DOHH2 (cell line): ENCODE measurements around the gene ADCY10.

ENCODE experiments used
- H3F3A ChIP-seq: fragments of 200-600 bp; sonication (generic), shearing (Covaris generic); 2 replicates; pipeline ENCODE4 v1.6.0; 2016; ENCODE audit warnings: antibody characterized with exemption, mild to moderate bottlenecking; ENCODE audit not compliant: control insufficient read depth, insufficient read depth
- H3K27ac ChIP-seq: fragments of 200-600 bp; sonication (generic); 2 replicates; pipeline ENCODE4 v1.5.1; 2014; ENCODE audit warnings: low read depth, mild to moderate bottlenecking, low read length, moderate library complexity
- H3K27me3 ChIP-seq: fragments of 200-600 bp; sonication (generic); 2 replicates; pipeline ENCODE4 v1.6.1; 2014; ENCODE audit warnings: mild to moderate bottlenecking, low read length, mixed read lengths; ENCODE audit not compliant: control insufficient read depth
- H3K36me3 ChIP-seq: fragments of 200-600 bp; sonication (generic); 2 replicates; pipeline ENCODE4 v1.6.1; 2014; ENCODE audit warnings: mild to moderate bottlenecking, low read length, moderate library complexity, mixed read lengths; ENCODE audit not compliant: control insufficient read depth
- H3K4me1 ChIP-seq: fragments of 200-600 bp; sonication (generic); 2 replicates; pipeline ENCODE4 v1.6.1; 2014; ENCODE audit warnings: mild to moderate bottlenecking, low read length, mixed read lengths; ENCODE audit not compliant: control insufficient read depth
- H3K4me2 ChIP-seq: fragments of 200-600 bp; sonication (generic); 2 replicates; pipeline ENCODE4 v1.6.0; 2014; ENCODE audit warnings: mild to moderate bottlenecking, low read length, moderate library complexity
- H3K4me3 ChIP-seq: fragments of 200-600 bp; sonication (generic); 2 replicates; pipeline ENCODE4 v1.5.1; 2014; ENCODE audit warnings: mild to moderate bottlenecking, low read length, mixed read lengths
- H3K79me2 ChIP-seq: fragments of 200-600 bp; sonication (generic); 2 replicates; pipeline ENCODE4 v1.6.1; 2014; ENCODE audit warnings: mild to moderate bottlenecking, low read length, mixed read lengths; ENCODE audit not compliant: control insufficient read depth
- H3K9me2 ChIP-seq: fragments of 200-600 bp; sonication (generic); replicated peaks from 2 replicates; pipeline ENCODE4 v1.6.1; 2014; ENCODE audit warnings: mild to moderate bottlenecking, low read length, mixed read lengths; ENCODE audit not compliant: control insufficient read depth
- H3K9me3 ChIP-seq: fragments of 200-600 bp; sonication (generic); 2 replicates; pipeline ENCODE4 v1.6.1; 2014; ENCODE audit warnings: antibody characterized with exemption, low read length, mixed read lengths; ENCODE audit not compliant: control insufficient read depth, insufficient read depth
- H4K20me1 ChIP-seq: fragments of 200-600 bp; sonication (generic); 2 replicates; pipeline ENCODE4 v1.6.0; 2014; ENCODE audit warnings: low read depth, mild to moderate bottlenecking, antibody characterized with exemption, low read length, moderate library complexity; ENCODE audit not compliant: control insufficient read depth, insufficient read depth
- EZH2phosphoT487 ChIP-seq: fragments of 200-600 bp; sonication (generic); IDR thresholded peaks from 2 replicates; pipeline ENCODE4 v1.6.1; 2017; ENCODE audit warnings: borderline replicate concordance, mild to moderate bottlenecking, antibody characterized with exemption, low read length, moderate library complexity, mixed read lengths
- TF ChIP-seq, protein P1 (sequence below): fragments of 200-600 bp; sonication (generic); IDR thresholded peaks from one replicate; pipeline ENCODE4 v1.5.1; 2014; ENCODE audit warnings: antibody characterized with exemption, mild to moderate bottlenecking, low read depth, low read length; ENCODE audit not compliant: poor library complexity, severe bottlenecking

The ADCY10 gene

DNA sequence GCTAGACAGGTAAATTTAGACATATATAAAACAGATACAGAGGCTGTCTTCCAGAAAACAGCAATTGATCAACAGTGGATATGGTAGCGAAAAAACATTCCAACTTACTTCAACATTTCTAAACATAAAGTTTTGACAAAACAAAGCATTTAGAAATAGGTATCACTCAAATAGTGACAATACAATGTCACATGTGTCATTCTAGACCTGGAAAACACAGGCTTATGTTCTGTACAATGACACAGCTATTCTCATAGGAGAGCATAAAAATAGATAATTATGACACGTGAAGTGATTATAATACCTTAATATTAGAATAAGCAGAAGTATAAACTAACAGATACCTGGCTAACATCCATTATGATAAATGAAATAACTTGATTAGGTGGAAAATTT, 14.5 kb upstream of the ADCY10 start:
- TF ChIP-seq, protein P1, sequence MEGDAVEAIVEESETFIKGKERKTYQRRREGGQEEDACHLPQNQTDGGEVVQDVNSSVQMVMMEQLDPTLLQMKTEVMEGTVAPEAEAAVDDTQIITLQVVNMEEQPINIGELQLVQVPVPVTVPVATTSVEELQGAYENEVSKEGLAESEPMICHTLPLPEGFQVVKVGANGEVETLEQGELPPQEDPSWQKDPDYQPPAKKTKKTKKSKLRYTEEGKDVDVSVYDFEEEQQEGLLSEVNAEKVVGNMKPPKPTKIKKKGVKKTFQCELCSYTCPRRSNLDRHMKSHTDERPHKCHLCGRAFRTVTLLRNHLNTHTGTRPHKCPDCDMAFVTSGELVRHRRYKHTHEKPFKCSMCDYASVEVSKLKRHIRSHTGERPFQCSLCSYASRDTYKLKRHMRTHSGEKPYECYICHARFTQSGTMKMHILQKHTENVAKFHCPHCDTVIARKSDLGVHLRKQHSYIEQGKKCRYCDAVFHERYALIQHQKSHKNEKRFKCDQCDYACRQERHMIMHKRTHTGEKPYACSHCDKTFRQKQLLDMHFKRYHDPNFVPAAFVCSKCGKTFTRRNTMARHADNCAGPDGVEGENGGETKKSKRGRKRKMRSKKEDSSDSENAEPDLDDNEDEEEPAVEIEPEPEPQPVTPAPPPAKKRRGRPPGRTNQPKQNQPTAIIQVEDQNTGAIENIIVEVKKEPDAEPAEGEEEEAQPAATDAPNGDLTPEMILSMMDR = no peak
- TF ChIP-seq EZH2phosphoT487 = no peak
- no peaks in the 10 kb centered on the region for H4K20me1 ChIP-seq
- no peak overlapping the region for H3K4me2 ChIP-seq
- no peaks in the 10 kb centered on the region for H3K27me3 ChIP-seq
- H3F3A ChIP-seq = no peaks in the 10 kb centered on the region
- H3K4me1 ChIP-seq = peaks cover 73% of the 10 kb centered on the region
- H3K27ac ChIP-seq = no peak overlapping the region
- peaks cover 76% of the 10 kb centered on the region for H3K79me2 ChIP-seq
- no peaks in the 10 kb centered on the region for H3K9me2 ChIP-seq
- H3K9me3 ChIP-seq = no peaks in the 10 kb centered on the region
- no peak overlapping the region for H3K4me3 ChIP-seq
- H3K36me3 ChIP-seq = peaks cover 3% of the 10 kb centered on the region

DNA sequence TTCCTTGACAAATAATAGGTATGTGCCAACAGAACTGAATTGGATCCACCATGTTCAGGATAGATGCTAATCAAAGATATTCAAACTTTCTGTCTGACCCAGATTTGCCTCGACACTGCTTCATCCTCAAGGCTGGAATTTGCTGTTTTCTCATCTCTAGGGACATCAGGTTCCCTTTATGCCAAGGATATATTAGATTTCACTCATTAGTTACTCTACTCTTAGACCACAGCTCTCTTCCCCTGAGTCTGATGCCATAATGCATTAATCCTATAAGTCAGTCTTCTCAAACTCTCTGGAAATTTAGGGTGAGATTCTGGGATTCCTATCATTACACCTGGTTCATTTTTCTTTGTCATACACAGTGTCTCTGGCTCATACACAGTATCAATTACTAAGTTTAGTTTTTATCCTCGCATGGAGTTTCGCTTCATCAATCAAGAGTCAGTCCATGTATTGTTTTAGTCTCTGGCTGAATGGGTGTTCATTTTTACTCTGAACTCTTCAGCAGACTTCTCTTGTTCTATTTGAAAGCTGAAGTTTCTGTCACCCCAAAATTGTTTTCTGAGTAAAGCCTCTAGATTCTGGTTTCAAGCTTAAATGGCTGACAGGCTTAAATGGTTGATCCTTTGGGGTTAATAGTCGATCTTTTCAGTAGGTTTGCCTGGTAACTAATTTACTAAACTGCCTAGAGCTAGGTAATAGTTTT, 13.3 kb upstream of the ADCY10 start:
- H3K4me1 ChIP-seq = peaks cover 82% of the 10 kb centered on the region
- H3K27ac ChIP-seq = no peak overlapping the region
- peak overlapping the region; percentile 13 for H3K4me2 ChIP-seq
- peaks cover 64% of the 10 kb centered on the region for H3K79me2 ChIP-seq
- H4K20me1 ChIP-seq = no peaks in the 10 kb centered on the region
- TF ChIP-seq, protein P1 = no peak
- no peak for TF ChIP-seq EZH2phosphoT487
- no peaks in the 10 kb centered on the region for H3K9me3 ChIP-seq
- H3F3A ChIP-seq = no peaks in the 10 kb centered on the region
- H3K9me2 ChIP-seq = no peaks in the 10 kb centered on the region
- H3K36me3 ChIP-seq = peaks cover 9% of the 10 kb centered on the region
- H3K4me3 ChIP-seq = 0 out of 2 replicates have a peak overlapping the region, but pooled peaks have one; percentile 1
- H3K27me3 ChIP-seq = no peaks in the 10 kb centered on the region

DNA sequence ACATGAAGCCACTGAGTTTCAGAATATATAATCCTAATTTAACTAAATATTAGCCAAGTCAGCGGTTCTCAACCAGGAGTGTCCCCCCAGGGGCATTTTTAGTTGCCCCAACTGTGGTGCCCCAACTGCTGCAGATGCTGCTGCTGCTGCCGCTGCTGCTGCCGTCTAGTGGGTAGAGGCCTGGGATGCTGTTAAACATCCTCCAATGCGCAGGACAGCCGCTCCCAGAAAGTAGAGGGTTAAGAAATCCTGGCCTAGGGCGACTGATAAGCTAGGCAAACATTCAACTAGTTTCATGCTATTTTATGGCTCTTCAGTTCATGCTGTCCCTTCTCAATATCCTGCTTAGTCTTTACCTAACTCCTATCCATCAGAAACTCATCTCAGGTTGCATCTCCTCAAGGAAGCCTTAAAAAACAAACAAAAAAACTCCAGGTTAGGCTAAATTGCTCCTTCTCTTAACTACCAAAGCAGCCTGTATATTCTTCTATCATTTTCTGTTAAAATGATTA, 12.6 kb upstream of the ADCY10 start:
- Histone ChIP-seq H3K36me3 (peaks cover 9% of the 10 kb centered on the region), H3K4me3 (no peak overlapping the region), H3K9me3 (no peaks in the 10 kb centered on the region), H3K27me3 (no peaks in the 10 kb centered on the region), H3K27ac (no peak overlapping the region), H3K4me2 (no peak overlapping the region), H4K20me1 (no peaks in the 10 kb centered on the region), H3K9me2 (no peaks in the 10 kb centered on the region), H3K79me2 (peaks cover 60% of the 10 kb centered on the region), H3K4me1 (peaks cover 83% of the 10 kb centered on the region), H3F3A (no peaks in the 10 kb centered on the region)
- TF ChIP-seq EZH2phosphoT487 = no peak
- TF ChIP-seq, protein P1 = no peak
